MG63 (cell line): ENCODE results near the gene CTAG1A. TPM values are rescaled to one million over a fixed set of nuclear protein-coding genes. Genes with fewer than 3 reads are reported as not detected.
A peak's percentile ranks its signal among the peaks of the same experiment; 100 is the strongest.
"Not testable (repeated sequence)": the region's sequence is repeated elsewhere in the genome, so short reads cannot be mapped to it uniquely, and the experiment has no call there.

Experiments
- DNase-seq: peaks from one replicate; pipeline ENCODE4 v3.0.0-alpha.2; 2020
- H3K27me3 ChIP-seq: fragments of 250-450 bp; sonication (Bioruptor Pico); 2 replicates; pipeline ENCODE4 v1.5.1; 2020; ENCODE audit warnings: mild to moderate bottlenecking, moderate library complexity
- H3K36me3 ChIP-seq: fragments of 250-450 bp; sonication (Bioruptor Pico); 2 replicates; pipeline ENCODE4 v1.5.1; 2020; ENCODE audit warnings: mild to moderate bottlenecking, moderate library complexity
- H3K4me3 ChIP-seq: fragments of 250-450 bp; sonication (Bioruptor Pico); 2 replicates; pipeline ENCODE4 v1.5.1; 2020; ENCODE audit warnings: mild to moderate bottlenecking, moderate library complexity
- H3K9me3 ChIP-seq: fragments of 250-450 bp; sonication (Bioruptor Pico); 2 replicates; pipeline ENCODE4 v1.5.1; 2020; ENCODE audit warnings: mild to moderate bottlenecking, moderate library complexity
- total RNA-seq: library from RNA; depleted of rRNA; stranded (reverse); fragments of >200 nt; shearing (Covaris generic); gene quantifications from 2 replicates; pipeline ENCODE4 v1.2.3, GENCODE V29; 2014; ENCODE audit warnings: low replicate concordance; rRNA removed

The CTAG1A gene
- total RNA-seq, result not detected in 2 replicates

GRCh38 chrX:154584585-154585183 is at the start of gene CTAG1A:
TSS of gene CTAG1A (plus strand) at chrX:154585133. CDS start at chrX:154585207, 74 bp downstream.
- H3K9me3 ChIP-seq, H3K36me3 ChIP-seq, H3K27me3 ChIP-seq: not testable (repeated sequence)

DNA sequence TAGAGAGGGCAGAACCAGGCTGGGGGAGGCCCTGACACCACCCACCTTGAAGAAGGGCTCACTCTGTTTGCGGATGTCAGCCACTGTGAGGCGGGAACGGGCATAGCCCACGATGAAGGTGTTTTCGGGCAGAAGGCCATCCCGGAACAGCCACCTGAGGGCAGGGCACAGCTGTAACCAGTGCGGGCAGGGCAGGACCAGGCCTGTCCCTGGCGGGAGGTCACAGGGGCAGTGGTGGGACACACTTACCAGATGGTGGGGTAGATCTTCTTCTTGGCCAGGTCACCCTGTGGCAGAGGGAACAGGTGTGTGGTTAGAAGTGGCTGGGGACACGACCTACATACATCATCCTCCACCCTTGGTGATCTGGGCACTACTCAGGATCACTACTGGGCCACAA is 49.0 kb upstream of the CTAG1A start:
- no peak for DNase-seq
- Histone ChIP-seq H3K27me3 (no peaks in the 10 kb centered on the region), H3K9me3 (no peaks in the 10 kb centered on the region), H3K36me3 (peaks cover 7% of the 10 kb centered on the region), H3K4me3 (no peak overlapping the region)

More at GRCh38 chrX:154584585-154585183, at the start of gene CTAG1A:
- not testable (repeated sequence) for DNase-seq, H3K4me3 ChIP-seq

- no peak for DNase-seq
- Histone ChIP-seq H3K9me3 (no peaks in the 10 kb centered on the region), H3K4me3 (no peak overlapping the region), H3K36me3 (peaks cover 11% of the 10 kb centered on the region), H3K27me3 (no peaks in the 10 kb centered on the region)
Observed at GRCh38 chrX:154539077-154539476, 45.9 kb upstream of the CTAG1A start.

- H3K36me3 ChIP-seq, H3K27me3 ChIP-seq, H3K4me3 ChIP-seq, H3K9me3 ChIP-seq, DNase-seq: not testable (repeated sequence)
Observed at GRCh38 chrX:154540365-154540764, 44.6 kb upstream of the CTAG1A start.

GRCh38 chrX:154540897-154541535 is 43.9 kb upstream of the CTAG1A start:
- Histone ChIP-seq H3K9me3 (no peaks in the 10 kb centered on the region), H3K4me3 (no peak overlapping the region), H3K36me3 (peaks cover 8% of the 10 kb centered on the region), H3K27me3 (no peaks in the 10 kb centered on the region)
- DNase-seq, result no peak

DNA sequence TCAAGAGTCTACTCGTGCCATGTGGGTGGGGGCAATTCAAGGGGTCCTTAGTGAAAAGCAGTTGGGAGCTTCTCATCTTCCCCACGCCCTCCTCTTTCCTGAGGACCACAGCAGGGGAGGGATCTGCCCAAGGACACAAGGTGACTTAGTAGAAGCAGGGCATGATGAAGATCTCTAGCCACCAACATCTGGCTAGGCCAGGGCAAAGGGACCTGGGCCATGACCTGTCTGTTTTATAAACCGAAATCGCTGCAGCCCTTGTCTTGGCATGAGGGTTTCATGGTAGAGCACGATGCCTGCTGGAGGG is 43.4 kb upstream of the CTAG1A start:
- Histone ChIP-seq H3K4me3 (no peak overlapping the region), H3K9me3 (no peaks in the 10 kb centered on the region)
- DNase-seq, result no peak

DNA sequence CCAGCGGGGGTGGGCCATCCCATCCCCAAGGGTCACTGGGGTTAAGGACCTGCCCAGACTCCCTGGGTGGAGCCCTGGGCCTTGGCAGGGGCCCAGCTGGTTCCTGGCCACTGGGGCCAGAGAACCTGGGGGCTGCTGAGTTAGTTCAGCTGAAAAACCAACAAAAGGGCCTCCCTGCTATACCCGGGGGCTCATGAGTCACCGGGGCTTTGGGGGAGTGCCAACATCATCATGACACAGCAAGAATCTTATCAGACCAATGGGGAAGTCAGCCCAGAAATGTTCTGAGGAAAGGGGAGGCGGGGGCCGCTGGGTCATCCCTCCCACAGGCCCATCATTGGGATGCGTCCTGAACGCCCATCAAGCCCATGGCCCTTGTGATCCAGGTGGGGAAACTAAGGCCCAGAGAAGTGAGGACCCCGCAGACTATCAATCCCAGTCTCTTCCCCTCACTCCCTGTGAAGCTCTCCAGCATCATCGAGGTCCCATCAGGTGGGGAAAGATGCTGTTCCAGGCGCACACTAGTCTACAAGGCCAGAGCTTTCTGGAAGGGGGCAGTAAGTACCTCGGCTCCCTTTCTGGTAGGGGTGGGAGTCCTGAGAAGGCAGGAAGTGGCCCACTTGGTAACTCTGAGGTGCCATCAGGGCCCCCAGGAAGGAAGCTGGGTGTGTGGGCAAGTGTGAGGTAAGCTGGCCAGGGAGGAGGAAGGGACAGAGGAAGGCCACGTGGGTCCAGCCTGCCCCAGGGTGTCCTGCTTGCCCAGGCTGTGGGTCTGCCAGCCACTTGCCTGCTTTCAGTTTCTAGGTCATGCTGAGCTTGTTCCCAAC is 42.8 kb upstream of the CTAG1A start:
- peaks cover 8% of the 10 kb centered on the region for H3K36me3 ChIP-seq
- H3K27me3 ChIP-seq, result no peaks in the 10 kb centered on the region
- H3K9me3 ChIP-seq, result no peaks in the 10 kb centered on the region
- no peak overlapping the region for H3K4me3 ChIP-seq
- peak; percentile 82 for DNase-seq

More for the DNA sequence above, 43.4 kb upstream of the CTAG1A start:
- H3K36me3 ChIP-seq, result peaks cover 8% of the 10 kb centered on the region
- H3K27me3 ChIP-seq, result no peaks in the 10 kb centered on the region

DNA sequence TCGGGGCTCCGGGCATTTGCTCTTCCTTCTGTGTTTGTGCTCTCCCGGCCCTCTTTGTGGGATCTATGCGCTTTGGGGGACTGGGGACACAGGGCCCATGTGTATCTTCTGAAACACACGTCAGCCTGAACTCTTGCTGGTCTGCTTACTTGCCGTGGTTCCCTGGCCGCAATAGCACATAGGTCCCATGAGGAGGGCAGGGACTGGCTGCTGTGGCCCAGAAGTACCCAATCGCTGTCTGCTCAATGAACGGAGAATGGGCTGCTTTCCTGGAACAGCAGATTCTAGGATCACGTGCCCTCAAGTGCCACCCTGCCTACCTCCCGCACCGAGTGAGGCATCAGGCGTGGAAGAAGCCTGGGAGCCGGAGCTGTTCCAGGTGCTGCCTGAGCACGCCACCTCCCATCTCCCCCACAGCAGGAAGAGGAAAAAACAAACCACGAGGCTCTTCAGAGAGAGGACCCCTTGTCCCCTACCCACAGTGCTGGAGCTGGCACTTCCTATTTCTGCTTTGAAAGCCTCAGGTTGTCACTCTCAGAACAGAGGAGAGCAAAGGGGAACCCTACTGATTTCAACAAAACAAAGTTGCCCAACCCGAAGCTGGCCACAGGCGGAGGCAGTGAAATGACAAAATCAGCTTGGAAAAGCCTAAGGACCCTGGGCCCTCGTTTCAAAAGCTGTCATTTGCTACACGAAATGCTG is 42.1 kb upstream of the CTAG1A start:
- Histone ChIP-seq H3K27me3 (no peaks in the 10 kb centered on the region), H3K4me3 (no peak overlapping the region), H3K9me3 (no peaks in the 10 kb centered on the region), H3K36me3 (peaks cover 8% of the 10 kb centered on the region)
- no peak for DNase-seq

DNA sequence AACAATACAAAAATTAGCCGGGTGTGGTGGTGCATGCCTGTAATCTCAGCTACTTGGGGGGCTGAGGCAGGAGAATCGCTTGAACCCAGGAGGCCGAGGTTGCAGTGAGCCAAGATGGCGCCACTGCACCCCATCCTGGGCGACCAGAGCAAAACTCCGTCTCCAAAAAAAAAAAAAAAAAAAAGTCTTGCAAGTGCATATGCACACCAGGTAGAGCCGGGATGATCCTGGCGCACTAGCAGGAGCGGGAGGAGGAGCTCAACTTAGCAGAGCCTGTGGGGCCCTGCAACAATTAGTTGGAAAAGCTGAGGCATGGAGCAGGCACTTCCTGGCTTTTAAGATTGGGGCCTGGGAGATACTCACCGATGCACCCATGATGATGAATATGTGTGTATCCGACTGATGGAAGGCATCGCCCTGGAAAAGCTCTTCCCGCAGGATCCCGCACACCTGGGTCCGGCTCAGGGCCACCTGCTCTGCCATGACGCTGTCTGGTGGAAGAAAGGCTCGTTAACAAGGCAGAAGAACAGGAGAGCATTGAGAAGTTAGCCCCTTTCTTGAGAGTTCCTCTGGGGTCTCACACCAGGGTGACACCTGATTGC is 39.2 kb upstream of the CTAG1A start:
- H3K27me3 ChIP-seq, result no peaks in the 10 kb centered on the region
- no peaks in the 10 kb centered on the region for H3K9me3 ChIP-seq
- peaks cover 8% of the 10 kb centered on the region for H3K36me3 ChIP-seq
- no peak for DNase-seq
- H3K4me3 ChIP-seq, result peak overlapping the region; percentile 83

DNA sequence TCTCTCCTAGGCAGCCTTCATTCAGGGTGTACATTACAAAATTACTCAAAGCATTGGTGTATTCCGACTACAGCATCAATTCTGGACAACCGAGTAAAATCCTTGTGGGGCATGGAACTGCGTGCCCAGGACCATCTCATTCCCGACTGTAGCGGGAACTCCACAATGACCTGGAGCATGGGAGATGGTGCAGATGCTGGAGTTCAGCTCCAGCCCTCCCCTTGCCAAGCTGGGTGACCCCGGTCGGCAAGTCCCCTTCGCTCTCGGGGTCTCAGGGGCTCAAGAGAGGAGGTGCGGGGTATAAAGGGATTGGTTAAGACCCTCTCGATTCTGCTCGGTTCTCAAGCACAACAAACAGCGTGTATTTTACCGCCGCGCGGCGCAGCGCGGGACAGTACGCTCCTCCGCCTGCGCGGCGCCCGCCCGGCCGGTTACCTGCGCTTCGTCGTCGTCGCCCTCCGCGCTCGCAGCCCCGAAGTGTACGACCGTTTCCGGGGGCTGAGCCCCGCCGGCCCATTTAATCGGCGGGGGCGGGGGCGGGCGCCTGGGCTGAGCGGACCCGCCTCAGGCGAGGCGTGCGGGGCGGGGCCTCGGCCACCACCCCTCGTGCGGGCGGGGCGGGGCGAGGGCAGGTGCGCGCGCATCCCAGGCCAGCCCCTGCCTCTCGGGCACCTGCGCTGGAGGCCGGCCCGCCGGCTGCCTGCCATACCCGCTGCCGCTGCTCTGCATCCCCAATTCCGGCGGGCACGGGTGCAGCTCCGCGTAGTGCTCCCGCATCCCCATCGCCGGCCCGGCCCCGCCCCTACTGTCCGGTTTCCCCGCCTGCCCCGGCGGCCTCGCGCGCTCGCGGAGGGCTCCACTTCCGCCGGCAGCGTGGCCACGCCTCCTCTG is 38.3 kb upstream of the CTAG1A start, which contains the start of gene G6PD:
Gene G6PD (minus strand): TSS at position 493 of the 891 bp plus-strand sequence. CDS start 691 bp downstream, outside the sequence.
- peak; percentile 72 for DNase-seq
- peaks cover 7% of the 10 kb centered on the region for H3K36me3 ChIP-seq
- peak within 1 kb of the TSS; percentile 83 for H3K4me3 ChIP-seq
- H3K9me3 ChIP-seq, result no peaks in the 10 kb centered on the region
- no peaks in the 10 kb centered on the region for H3K27me3 ChIP-seq

DNA sequence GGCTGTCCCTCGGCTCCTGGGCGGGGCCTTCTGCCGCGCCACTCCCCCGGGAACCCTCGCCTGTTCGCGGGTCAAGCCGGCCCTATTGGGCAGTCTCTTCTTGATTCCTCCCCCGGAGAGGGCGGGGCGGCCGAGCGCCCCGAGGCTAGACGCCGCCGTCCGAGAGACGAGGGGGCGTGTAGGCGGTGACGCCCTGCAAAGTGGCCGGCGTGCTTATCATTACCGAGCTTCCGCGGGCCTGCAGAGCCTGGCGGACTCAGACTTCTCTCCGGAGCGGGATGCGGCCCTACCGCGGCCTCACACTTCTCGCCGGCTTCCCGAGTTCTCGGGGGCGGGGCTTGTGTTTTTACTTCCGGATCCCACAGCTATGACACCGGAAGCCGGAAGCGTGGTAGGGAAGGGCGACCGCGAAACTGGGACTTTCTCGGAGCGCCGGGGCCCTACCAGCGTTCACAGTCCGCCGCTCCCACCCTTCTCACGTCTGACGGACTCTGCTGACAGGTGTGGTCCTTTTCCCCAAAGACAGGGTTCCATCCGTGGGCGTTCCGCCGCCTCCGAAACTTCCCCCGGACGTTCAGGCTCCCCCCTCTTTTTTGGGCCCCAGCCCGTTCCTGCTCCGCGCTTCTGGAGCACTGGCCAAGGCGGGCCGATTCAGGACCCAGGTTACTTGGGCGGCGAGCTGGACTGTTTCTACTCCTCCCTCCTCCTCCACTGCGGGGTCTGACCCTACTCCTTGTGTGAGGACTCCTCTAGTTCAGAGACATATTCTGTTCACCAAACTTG is 37.5 kb upstream of the CTAG1A start, which contains the start of gene IKBKG:
Gene IKBKG (plus strand): TSS at position 376 of the 783 bp plus-strand sequence. CDS start 4,383 bp downstream, outside the sequence.
- peak; percentile 88 for DNase-seq
- H3K9me3 ChIP-seq, result no peaks in the 10 kb centered on the region
- no peaks in the 10 kb centered on the region for H3K27me3 ChIP-seq
- peaks cover 3% of the 10 kb centered on the region for H3K36me3 ChIP-seq
- H3K4me3 ChIP-seq, result peak within 1 kb of the TSS; percentile 83

DNA sequence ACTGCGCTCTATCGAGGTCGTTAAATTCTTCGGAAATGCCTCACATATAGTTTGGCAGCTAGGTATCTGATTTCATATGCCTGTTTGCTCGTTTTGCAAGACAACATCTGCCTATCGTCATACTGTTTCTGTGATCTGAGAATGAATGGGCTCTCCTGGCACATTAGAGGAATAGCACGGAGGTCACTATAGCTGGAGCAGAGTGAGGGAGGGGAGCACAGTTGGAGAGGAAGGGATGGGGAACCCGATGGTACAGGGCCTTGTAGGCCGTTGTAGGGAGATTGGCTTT is 37.0 kb upstream of the CTAG1A start:
- DNase-seq, result no peak
- H3K9me3 ChIP-seq, result no peaks in the 10 kb centered on the region

DNA sequence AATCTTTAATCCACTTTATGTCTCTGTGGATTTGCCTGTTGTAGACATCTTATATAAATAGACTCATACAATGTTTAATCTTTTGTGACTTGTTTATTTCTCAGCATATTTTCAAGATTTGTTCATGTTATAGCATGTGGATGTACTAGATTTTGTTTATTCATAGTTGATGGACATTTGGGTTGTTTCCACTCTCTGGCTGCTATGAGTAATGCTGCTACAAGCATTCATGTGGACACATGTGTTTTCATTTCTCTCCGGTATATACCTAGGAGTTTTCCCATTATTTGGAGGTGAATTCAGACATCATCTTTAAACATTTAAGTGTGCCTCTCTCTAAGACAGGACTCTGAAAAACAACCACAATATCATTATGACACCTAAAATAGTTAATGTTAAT is 35.2 kb upstream of the CTAG1A start:
- Histone ChIP-seq H3K9me3 (no peaks in the 10 kb centered on the region), H3K27me3 (no peaks in the 10 kb centered on the region), H3K4me3 (no peak overlapping the region), H3K36me3 (peaks cover 3% of the 10 kb centered on the region)
- DNase-seq, result no peak

More for the DNA sequence above, 37.0 kb upstream of the CTAG1A start:
- H3K4me3 ChIP-seq, result peak overlapping the region; percentile 83
- no peaks in the 10 kb centered on the region for H3K27me3 ChIP-seq
- peaks cover 3% of the 10 kb centered on the region for H3K36me3 ChIP-seq

DNA sequence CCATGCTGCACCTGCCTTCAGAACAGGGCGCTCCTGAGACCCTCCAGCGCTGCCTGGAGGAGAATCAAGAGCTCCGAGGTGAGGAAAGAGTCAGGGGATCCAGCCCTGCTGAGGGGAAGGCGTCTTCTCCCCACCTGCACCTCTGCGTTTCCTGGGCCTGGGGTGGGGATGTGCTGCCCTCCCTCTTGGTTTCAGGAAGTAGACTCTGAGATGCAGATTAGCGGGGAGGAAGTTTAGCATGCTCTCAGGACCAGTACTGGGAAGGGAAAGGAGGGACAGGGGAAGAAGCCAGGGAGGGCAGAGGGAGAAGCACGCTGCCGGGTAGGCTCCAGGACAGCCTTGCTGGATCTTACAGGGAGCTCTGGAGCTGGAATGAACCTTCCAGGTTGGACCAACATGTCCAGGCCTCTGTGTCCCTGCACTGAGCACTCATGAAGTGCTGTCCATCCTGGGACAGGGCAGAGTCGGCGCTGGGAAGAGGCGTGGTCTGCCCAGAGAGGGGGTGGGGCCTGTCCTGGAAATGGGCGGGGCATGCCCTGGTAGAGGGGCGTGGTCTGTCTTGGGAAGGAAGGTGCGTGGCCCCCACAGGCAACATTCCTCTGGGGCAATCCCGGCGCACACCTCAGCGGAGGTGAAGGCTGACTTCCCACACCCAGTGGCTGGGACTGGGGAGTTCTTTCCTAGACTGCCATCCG is 32.7 kb upstream of the CTAG1A start:
- not testable (repeated sequence) for H3K27me3 ChIP-seq, DNase-seq, H3K4me3 ChIP-seq, H3K36me3 ChIP-seq, H3K9me3 ChIP-seq
